ENCODE data around the gene HACL1. TPM values are rescaled to one million over a fixed set of nuclear protein-coding genes. Genes with fewer than 3 reads are reported as not detected.

HACL1 gene
- total RNA-seq, 1 donor from 2014 or later: 23.7 TPM

Other genes with a start within 250 kb of the HACL1 start
- 20.5 and 23.9 TPM in 2 replicates for gene METTL6, start 174.0 kb downstream of the HACL1 start, total RNA-seq
- gene EAF1, start 174.0 kb downstream of the HACL1 start, total RNA-seq: 16.0 and 17.8 TPM in 2 replicates
- 2.6 and 3.1 TPM in 2 replicates for gene COLQ, start 79.9 kb downstream of the HACL1 start, total RNA-seq
- gene BTD, start 176 bp upstream of the HACL1 start, total RNA-seq: 28.0 and 28.9 TPM in 2 replicates
- gene ANKRD28, start 196.4 kb upstream of the HACL1 start, total RNA-seq: 151 and 160 TPM in 2 replicates